Activated naive CD8-positive, alpha-beta T cell treated with anti-CD3 and anti-CD28 coated beads for 36 hours (primary cell): ENCODE data around the gene UBE3C. TPM values are rescaled to one million over a fixed set of nuclear protein-coding genes. Genes with fewer than 3 reads are reported as not detected.

ENCODE experiments used
- DNase-seq: peaks from one replicate; pipeline ENCODE4 v3.0.0; 2021
- H3K27ac Mint-ChIP-seq: one replicate; pipeline ENCODE4 v1.8.0; 2022; ENCODE audit warnings: mild to moderate bottlenecking, moderate library complexity, mixed read lengths
- H3K27me3 Mint-ChIP-seq: one replicate; pipeline ENCODE4 v1.8.0; 2022; ENCODE audit warnings: mild to moderate bottlenecking, mixed read lengths
- H3K36me3 Mint-ChIP-seq: one replicate; pipeline ENCODE4 v1.8.0; 2021; ENCODE audit warnings: mild to moderate bottlenecking, mixed read lengths
- H3K4me1 Mint-ChIP-seq: one replicate; pipeline ENCODE4 v1.8.0; 2021; ENCODE audit warnings: mixed read lengths
- H3K4me3 Mint-ChIP-seq: one replicate; pipeline ENCODE4 v1.8.0; 2022; ENCODE audit warnings: mild to moderate bottlenecking, moderate library complexity, mixed read lengths
- H3K9me3 Mint-ChIP-seq: one replicate; pipeline ENCODE4 v1.8.0; 2022; ENCODE audit warnings: mixed read lengths
- total RNA-seq, 2 experiments: library from RNA; stranded (reverse); gene quantifications; one replicate each; pipeline ENCODE4 v1.2.3, GENCODE V29; 2021

The UBE3C gene
- total RNA-seq, 2 experiments from 2014 or later = 75.0 to 75.7 TPM

DNA sequence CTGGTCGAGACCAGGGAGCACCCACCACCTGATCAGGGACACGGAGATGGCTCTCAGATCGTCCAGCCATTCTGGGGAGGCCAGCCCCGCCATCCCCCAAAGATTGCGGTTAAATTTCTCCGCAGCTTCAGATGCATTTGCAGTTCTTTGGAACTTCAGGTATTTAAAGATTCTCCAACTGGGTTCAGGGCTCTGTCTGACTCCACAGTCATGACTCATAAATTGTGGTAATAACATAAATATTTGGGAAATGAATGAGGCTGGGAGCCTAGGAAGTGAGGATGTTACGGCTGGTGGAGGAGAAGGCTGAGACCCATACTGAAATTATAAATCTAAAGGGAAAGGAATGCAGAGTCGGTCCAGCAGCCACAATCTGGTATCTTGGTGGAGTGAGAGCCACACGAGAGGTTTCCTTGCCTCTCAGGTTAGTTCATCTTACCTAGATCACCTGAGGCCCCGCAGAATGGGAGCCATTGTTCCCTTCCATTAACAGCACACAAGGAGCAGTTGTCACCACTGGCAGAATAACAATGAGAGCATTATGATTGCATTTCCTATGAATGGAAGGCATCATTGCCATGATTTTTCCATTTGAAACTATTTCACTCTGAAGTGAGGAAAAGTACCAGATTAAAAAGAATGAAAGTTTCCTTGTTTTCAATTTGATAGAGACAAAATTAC, 171.4 kb downstream of the UBE3C start:
- Mint-ChIP-seq H3K4me3 (no peak overlapping the region), H3K36me3 (no peaks in the 10 kb centered on the region), H3K27ac (no peak overlapping the region), H3K9me3 (no peaks in the 10 kb centered on the region), H3K27me3 (no peaks in the 10 kb centered on the region), H3K4me1 (peaks cover 9% of the 10 kb centered on the region)
- no peak for DNase-seq

DNA sequence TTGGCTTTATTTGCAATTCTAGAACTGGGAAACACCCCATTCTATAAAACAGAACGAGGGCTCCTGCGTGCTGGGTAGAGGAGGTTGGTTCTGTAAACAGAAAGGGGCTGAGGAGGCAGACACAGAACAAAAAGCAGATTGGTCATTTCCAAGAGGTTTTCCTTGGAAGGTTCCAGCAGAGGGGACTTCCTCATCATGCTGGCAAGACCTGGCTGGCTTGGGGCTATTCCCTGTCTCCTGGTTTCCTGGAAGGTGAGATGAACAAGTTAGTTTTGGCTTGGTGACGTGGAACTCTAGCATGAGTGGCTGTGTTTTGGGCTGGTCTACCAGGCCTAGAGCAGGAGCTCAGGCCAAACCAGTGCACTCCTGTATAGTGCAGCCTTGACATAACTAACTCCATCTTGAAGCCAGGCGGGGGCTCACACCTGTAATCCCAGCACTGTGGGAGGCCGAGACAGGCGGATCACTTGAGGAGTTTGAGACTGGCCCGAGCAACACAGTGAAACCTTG, 172.0 kb downstream of the UBE3C start:
- DNase-seq = no peak
- Mint-ChIP-seq H3K9me3 (no peaks in the 10 kb centered on the region), H3K36me3 (no peaks in the 10 kb centered on the region), H3K27me3 (no peaks in the 10 kb centered on the region), H3K4me3 (no peak overlapping the region), H3K27ac (no peak overlapping the region), H3K4me1 (peaks cover 9% of the 10 kb centered on the region)

DNA sequence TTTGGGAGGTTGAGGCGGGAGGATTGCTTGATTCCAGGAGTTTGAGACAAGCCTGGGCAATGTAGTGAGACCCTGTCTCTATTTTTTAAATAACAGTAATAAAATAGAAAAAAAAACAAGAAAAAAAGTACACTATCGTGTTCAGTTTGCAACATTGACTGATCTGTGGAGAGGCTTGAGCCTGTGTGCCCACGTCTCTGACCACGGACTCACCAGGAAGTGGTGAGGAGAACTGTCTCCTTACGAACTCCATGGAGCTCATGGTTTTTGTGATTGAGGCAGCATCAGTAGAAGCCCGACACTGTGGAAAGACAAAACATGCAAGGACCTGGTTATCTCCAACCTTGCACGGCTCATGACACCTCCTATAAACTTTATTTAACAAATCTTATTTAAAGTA, 174.2 kb downstream of the UBE3C start:
- Mint-ChIP-seq H3K27ac (no peak overlapping the region), H3K27me3 (no peaks in the 10 kb centered on the region), H3K4me1 (peaks cover 5% of the 10 kb centered on the region), H3K4me3 (no peak overlapping the region), H3K9me3 (no peaks in the 10 kb centered on the region), H3K36me3 (no peaks in the 10 kb centered on the region)
- DNase-seq = no peak

DNA sequence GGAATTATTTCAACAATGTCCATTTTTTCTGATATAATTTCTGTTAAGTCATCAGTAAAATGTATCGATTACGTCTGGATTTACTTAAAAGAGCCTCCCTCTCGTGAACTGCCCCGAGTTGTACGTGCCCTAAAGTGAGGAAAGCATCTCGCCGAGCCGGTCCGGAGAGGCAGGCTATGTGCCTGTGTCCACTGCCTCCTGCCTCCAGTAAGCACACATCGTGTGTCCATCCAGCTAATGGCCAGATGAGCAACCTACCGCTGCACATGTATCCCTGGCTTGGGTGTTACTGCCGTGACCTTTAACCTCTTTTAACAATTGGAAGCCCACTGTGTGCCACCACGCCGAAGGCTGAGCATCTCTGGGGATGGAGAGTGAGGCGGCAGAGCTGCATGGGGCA, 174.9 kb downstream of the UBE3C start:
- H3K36me3 Mint-ChIP-seq = no peaks in the 10 kb centered on the region
- DNase-seq = no peak
- no peak overlapping the region for H3K4me3 Mint-ChIP-seq
- no peak overlapping the region for H3K27ac Mint-ChIP-seq
- no peaks in the 10 kb centered on the region for H3K9me3 Mint-ChIP-seq
- H3K27me3 Mint-ChIP-seq = no peaks in the 10 kb centered on the region
- H3K4me1 Mint-ChIP-seq = peaks cover 11% of the 10 kb centered on the region

DNA sequence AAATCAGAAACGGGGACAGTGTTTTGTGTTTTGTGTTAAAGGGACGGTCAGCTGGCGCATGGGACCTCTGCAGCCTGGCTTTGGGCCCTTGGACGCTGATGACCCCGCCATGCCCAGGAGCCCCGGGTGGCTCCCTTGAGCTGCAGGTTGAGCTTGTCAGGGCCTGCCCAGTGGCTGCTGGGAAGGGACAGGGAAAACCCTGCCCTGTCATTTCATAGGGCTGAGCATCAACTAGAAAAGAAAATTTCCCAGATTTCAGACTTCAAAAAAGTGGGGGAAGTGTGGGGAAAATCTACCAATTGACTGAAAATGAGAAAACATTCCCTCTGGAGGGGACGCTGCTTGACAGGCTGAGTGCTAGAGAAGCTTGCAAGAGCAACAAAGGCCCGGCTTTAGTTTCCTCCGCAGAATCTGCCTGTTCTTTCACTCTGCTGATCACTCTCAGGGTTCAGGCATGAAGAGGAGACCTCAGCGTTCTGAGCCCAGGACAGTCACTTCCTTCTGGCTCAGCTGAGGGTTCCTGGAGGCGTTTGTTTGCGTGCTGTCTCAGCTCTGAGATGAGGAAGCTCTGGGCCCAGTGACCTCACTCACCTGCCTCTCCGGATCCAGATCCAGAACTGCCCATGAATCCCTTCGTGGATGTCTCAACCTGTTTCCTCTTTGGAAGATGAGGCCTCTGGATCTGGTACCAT, 179.4 kb downstream of the UBE3C start:
- Mint-ChIP-seq H3K4me3 (no peak overlapping the region), H3K4me1 (peaks cover 8% of the 10 kb centered on the region)
- DNase-seq = no peak

More for the DNA sequence above, 179.4 kb downstream of the UBE3C start:
- H3K27me3 Mint-ChIP-seq = no peaks in the 10 kb centered on the region
- H3K9me3 Mint-ChIP-seq = no peaks in the 10 kb centered on the region
- H3K27ac Mint-ChIP-seq = no peak overlapping the region
- no peaks in the 10 kb centered on the region for H3K36me3 Mint-ChIP-seq

Other genes with a start within 250 kb of the UBE3C start
- 10 to 100 TPM; 47.5 to 50.4 TPM for gene LMBR1, start 245.7 kb upstream of the UBE3C start, total RNA-seq
- 10 to 100 TPM; 31.5 to 35.4 TPM for gene NOM1, start 189.2 kb upstream of the UBE3C start, total RNA-seq
- gene MNX1, start 128.3 kb upstream of the UBE3C start, total RNA-seq = not detected
- gene DNAJB6, start 198.1 kb downstream of the UBE3C start, total RNA-seq = 10 to 100 TPM; 77.5 to 78.0 TPM